Vagina (tissue), 2 donors: Measurements from ENCODE around the gene KCTD13. TPM values are rescaled to one million over a fixed set of nuclear protein-coding genes. Genes with fewer than 3 reads are reported as not detected.

ENCODE experiments used
- DNase-seq, 2 donors: peaks; one replicate each; pipeline ENCODE4 v3.0.0-alpha.2; 2017; ENCODE audit errors: extremely low spot score in 2 of 2
- H3K27ac ChIP-seq: fragments of 200-600 bp; sonication (generic); one replicate; pipeline ENCODE4 v1.5.1; 2019
- H3K27me3 ChIP-seq: fragments of 200-600 bp; sonication (generic); one replicate; pipeline ENCODE4 v1.5.1; 2019
- H3K36me3 ChIP-seq, 2 donors: fragments of 200-600 bp; sonication (generic); one replicate each; pipeline ENCODE4 v1.5.1; 2017 to 2019
- H3K4me1 ChIP-seq: fragments of 200-600 bp; sonication (generic); one replicate; pipeline ENCODE4 v1.5.1; 2019
- H3K4me3 ChIP-seq, 2 donors: fragments of 200-600 bp; sonication (generic); 1 replicate in 1 of 2; 2 replicates in 1 of 2; pipeline ENCODE4 v1.5.1; 2016 to 2019
- H3K9me3 ChIP-seq: fragments of 200-600 bp; sonication (generic); one replicate; pipeline ENCODE4 v1.5.1; 2019
- POLR2A ChIP-seq, 2 donors: fragments of 450-650 bp; IDR thresholded peaks; one replicate each; pipeline ENCODE4 v1.6.1; 2017; ENCODE audit warnings: antibody characterized with exemption in 2 of 2, mild to moderate bottlenecking in 2 of 2, moderate library complexity in 2 of 2
- POLR2AphosphoS5 ChIP-seq, 2 donors: sonication (generic); formaldehyde crosslinking; IDR thresholded peaks; one replicate each; pipeline ENCODE4 v1.9.0; 2017; ENCODE audit warnings: antibody characterized with exemption in 2 of 2, mild to moderate bottlenecking in 2 of 2, low read depth in 1 of 2; ENCODE audit not compliant: insufficient read depth in 1 of 2
- intact Hi-C: fragments of 100-400 bp; cut with DNase I; formaldehyde crosslinking; loops from one replicate; pipeline ENCODE4 v1.15.1; 2023
- total RNA-seq: library from RNA; depleted of rRNA; stranded (reverse); fragments of >200 nt; gene quantifications from one replicate; pipeline ENCODE4 v1.2.3, GENCODE V29; 2016
- TF ChIP-seq, protein P1 (sequence below), 3 experiments: fragments of 450-650 bp in 2 of 3; fragments of 200-600 bp in 1 of 3; sonication (generic) in 1 of 3; IDR thresholded peaks; one replicate each; pipeline ENCODE4 v1.5.1; 2017 to 2019; ENCODE audit warnings: antibody characterized with exemption in 3 of 3, mild to moderate bottlenecking in 2 of 3, moderate library complexity in 2 of 3

The KCTD13 gene
- total RNA-seq, 1 donor from 2014 or later = 20.4 TPM

DNA sequence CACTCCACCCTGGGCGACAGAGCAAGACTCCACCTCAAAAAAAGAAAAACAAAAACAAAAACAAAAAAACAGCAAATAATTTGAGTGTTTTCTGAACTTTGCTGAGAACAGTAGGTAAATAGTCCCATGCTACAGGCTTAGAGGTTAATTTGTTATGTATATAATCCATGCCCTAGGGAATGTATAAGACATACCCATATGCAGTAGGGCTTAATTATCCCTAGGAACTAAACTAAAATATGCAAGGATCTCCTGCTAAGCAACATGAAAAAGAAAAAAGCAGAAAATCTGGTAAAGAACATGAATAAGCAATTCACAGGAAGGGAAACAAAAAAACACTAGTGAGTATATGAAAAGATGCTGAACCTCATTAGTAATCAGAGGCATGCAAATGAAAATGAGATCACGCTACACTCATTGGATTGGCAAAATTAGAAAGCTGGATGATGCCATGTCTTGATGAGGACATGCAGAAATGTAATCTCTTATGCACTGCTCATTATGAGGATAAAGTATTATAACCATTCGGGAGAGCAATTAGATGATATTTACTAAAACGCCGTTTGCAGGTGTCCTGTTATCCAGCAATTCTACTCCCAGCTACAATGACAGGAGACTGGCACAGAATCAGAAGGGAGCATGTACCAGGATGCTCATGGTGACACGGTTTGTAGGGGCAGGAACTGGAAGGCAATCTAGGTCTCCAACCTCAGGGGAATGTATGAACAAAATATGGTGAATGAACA is 5.6 kb downstream of the KCTD13 start:
- DNase-seq = no peak
- Histone ChIP-seq H3K4me3 (no peak overlapping the region), H3K36me3 (peaks cover 0 to 39% of the 10 kb centered on the region in 2 donors), H3K4me1 (peaks cover 20% of the 10 kb centered on the region), H3K27ac (no peak overlapping the region), H3K9me3 (no peaks in the 10 kb centered on the region), H3K27me3 (no peaks in the 10 kb centered on the region)
- TF ChIP-seq POLR2AphosphoS5 (IDR thresholded peaks at IDR 0.05; ENCODE audit: insufficient read depth in 1 of 2, low read depth in 1 of 2) = no peak
- TF ChIP-seq, protein P1, sequence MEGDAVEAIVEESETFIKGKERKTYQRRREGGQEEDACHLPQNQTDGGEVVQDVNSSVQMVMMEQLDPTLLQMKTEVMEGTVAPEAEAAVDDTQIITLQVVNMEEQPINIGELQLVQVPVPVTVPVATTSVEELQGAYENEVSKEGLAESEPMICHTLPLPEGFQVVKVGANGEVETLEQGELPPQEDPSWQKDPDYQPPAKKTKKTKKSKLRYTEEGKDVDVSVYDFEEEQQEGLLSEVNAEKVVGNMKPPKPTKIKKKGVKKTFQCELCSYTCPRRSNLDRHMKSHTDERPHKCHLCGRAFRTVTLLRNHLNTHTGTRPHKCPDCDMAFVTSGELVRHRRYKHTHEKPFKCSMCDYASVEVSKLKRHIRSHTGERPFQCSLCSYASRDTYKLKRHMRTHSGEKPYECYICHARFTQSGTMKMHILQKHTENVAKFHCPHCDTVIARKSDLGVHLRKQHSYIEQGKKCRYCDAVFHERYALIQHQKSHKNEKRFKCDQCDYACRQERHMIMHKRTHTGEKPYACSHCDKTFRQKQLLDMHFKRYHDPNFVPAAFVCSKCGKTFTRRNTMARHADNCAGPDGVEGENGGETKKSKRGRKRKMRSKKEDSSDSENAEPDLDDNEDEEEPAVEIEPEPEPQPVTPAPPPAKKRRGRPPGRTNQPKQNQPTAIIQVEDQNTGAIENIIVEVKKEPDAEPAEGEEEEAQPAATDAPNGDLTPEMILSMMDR (IDR thresholded peaks at IDR 0.05) = no peak
- TF ChIP-seq POLR2A (IDR thresholded peaks at IDR 0.05) = no peak
- intact Hi-C loops = loop anchor here (10.0 kb wide), 1 partner anchor 84 kb away; no protein-coding TSS in a partner anchor

DNA sequence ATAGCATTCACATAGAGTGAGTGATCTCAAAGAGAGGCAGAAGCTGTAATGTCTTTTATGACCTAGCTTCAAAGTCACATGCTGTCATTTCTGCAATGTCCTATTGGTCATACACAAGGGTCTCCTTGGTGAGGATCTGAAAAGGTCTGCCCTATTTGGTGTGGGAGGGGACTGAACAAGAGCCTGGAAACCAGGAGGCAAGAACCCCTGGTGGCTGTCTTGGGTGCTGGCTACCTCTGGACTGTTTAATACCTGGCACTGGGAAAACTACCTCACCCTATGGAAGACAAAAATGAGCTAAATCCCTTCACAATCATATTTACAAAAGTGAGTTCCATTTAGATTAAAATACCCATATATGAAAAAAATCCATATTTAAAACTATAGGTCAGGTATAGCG is 9.0 kb downstream of the KCTD13 start:
- no peak overlapping the region for H3K4me3 ChIP-seq
- DNase-seq = no peak
- no peaks in the 10 kb centered on the region for H3K27me3 ChIP-seq
- intact Hi-C loops = loop anchor here (1.0 kb wide), 1 partner anchor 18 kb away; no protein-coding TSS in a partner anchor
- no peaks in the 10 kb centered on the region for H3K9me3 ChIP-seq
- H3K36me3 ChIP-seq = peaks cover 0 to 28% of the 10 kb centered on the region in 2 donors
- H3K27ac ChIP-seq = no peak overlapping the region
- TF ChIP-seq, protein P1 (IDR thresholded peaks at IDR 0.05) = no peak
- TF ChIP-seq POLR2A (IDR thresholded peaks at IDR 0.05) = no peak
- TF ChIP-seq POLR2AphosphoS5 (IDR thresholded peaks at IDR 0.05; ENCODE audit: insufficient read depth in 1 of 2, low read depth in 1 of 2) = no peak
- H3K4me1 ChIP-seq = no peaks in the 10 kb centered on the region

DNA sequence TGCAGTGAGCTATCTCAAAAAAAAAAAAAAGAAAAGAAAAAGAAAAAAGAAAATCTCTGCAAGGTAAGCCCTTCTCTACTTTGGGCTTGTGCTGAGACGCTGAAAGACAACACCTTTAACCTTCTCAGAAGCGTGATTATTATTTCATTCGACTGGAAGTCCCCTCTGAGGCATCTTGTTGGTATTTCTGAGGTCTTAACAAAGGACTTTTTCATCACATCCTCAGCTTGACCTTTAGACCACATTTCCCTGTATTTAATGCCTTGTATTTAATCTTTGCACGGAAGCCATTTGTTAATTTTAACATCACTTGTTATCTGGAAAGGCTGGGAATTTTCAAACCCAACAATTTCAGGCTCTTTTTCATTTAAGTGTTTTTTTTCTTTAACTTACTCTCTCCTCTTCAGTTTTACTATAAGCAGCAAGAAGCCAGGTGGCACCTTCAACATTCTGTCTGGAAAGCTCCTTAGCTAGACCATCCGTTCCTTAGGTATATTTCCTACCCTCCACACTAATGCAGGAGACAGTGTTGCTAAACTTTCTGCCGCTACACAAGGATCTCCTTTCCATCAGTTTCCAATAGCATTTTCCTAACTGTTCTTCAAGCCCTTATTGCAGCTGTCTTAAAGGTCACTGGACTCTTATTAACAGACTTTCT is 10.3 kb downstream of the KCTD13 start:
- DNase-seq = no peak
- Histone ChIP-seq H3K4me3 (no peak overlapping the region), H3K36me3 (peaks cover 0 to 18% of the 10 kb centered on the region in 2 donors), H3K27ac (no peak overlapping the region), H3K27me3 (no peaks in the 10 kb centered on the region), H3K9me3 (no peaks in the 10 kb centered on the region), H3K4me1 (no peaks in the 10 kb centered on the region)
- TF ChIP-seq POLR2A (IDR thresholded peaks at IDR 0.05) (no peak), POLR2AphosphoS5 (IDR thresholded peaks at IDR 0.05; ENCODE audit: insufficient read depth in 1 of 2, low read depth in 1 of 2) (no peak)
- TF ChIP-seq, protein P1 (IDR thresholded peaks at IDR 0.05) = no peak
- intact Hi-C loops = loop anchor here (1.0 kb wide), 1 partner anchor 20 kb away; no protein-coding TSS in a partner anchor

DNA sequence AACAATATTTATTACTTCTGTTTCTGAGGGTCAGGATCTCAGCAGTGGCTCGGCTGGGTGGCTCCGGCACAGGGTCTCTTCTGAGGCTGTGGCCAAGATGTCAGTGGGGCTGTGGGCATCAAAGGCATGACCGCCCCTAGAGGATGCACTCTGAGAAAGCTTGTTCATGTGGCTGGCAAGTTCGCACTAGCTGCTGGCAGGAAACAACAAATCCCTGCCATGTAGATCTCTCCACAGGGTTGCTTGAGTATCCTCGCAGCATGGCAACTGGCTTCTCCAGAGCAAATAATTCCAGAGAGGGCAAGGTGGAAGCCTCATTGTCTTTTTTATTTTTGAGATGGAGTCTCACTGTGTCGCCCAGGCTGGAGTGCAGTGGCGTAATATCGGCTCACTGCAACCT is 12.5 kb downstream of the KCTD13 start:
- no peak for DNase-seq
- Histone ChIP-seq H3K27me3 (no peaks in the 10 kb centered on the region), H3K4me1 (no peaks in the 10 kb centered on the region), H3K9me3 (no peaks in the 10 kb centered on the region), H3K4me3 (no peak overlapping the region), H3K36me3 (no peaks in the 10 kb centered on the region), H3K27ac (no peak overlapping the region)
- TF ChIP-seq, protein P1 (IDR thresholded peaks at IDR 0.05) = no peak
- no peak for TF ChIP-seq POLR2AphosphoS5 (IDR thresholded peaks at IDR 0.05; ENCODE audit: insufficient read depth in 1 of 2, low read depth in 1 of 2)
- no peak for TF ChIP-seq POLR2A (IDR thresholded peaks at IDR 0.05)
- intact Hi-C loops = no loop called here

DNA sequence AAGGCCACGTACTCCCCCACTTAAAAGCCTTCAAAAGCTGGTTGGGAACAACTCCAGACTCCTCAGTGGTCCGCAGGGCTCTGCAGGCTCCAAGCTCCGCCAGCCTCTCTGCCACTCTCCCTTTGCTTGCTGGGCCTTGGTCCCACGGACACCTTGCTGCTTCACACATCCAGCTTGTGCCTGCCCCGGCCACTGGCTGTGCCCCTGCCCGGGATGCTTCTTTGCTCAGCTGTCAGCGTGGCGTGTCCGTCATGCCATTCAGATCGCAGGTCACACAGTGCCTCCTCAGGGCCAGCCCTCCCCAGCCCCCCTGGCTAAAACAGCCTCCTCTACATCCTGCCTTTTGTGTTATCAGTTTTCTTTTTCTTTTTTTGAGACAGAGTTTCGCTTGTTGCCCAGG is 13.9 kb downstream of the KCTD13 start:
- Histone ChIP-seq H3K36me3 (no peaks in the 10 kb centered on the region), H3K27ac (no peak overlapping the region), H3K4me1 (no peaks in the 10 kb centered on the region), H3K9me3 (no peaks in the 10 kb centered on the region), H3K4me3 (no peak overlapping the region), H3K27me3 (no peaks in the 10 kb centered on the region)
- no peak for TF ChIP-seq POLR2AphosphoS5 (IDR thresholded peaks at IDR 0.05; ENCODE audit: insufficient read depth in 1 of 2, low read depth in 1 of 2)
- no peak for TF ChIP-seq POLR2A (IDR thresholded peaks at IDR 0.05)
- TF ChIP-seq, protein P1 (IDR thresholded peaks at IDR 0.05) = no peak
- no peak for DNase-seq
- intact Hi-C loops = no loop called here
